Activated CD4-positive, alpha-beta T cell treated with anti-CD3 and anti-CD28 coated beads, Interleukin-2, amount 50 U/mL, for 48 hours (primary cell): ENCODE measurements around the gene TOPAZ1.

Source experiments
- DNase-seq, 2 experiments: peaks; one replicate each; pipeline ENCODE4 v3.0.0-alpha.2; 2020

Gene TOPAZ1

DNA sequence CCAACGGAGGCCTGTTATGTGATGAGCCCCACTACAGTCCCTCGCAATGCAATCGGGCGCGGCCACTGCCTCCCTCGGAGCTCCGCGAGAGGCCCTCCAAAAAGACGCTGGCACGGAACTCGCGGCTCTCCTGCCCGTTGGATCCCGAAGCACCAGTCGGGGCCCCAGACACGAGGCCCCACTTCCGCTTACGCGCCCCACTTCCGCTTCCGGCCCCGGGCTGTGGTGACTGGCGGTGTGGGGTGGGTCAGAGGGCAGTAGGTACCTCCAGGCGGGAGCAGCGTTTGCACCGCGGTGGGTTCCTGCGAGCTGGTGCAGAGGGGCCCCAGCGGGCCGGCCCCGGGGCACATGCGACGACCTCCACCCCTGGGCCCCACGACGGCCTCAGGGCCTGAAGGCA is at the start of gene TOPAZ1:
Gene TOPAZ1, plus strand, starts transcription at position 181 of the 400 bp plus-strand sequence. Its CDS starts 168 bp downstream, at position 349.
- DNase-seq: no peak

DNA sequence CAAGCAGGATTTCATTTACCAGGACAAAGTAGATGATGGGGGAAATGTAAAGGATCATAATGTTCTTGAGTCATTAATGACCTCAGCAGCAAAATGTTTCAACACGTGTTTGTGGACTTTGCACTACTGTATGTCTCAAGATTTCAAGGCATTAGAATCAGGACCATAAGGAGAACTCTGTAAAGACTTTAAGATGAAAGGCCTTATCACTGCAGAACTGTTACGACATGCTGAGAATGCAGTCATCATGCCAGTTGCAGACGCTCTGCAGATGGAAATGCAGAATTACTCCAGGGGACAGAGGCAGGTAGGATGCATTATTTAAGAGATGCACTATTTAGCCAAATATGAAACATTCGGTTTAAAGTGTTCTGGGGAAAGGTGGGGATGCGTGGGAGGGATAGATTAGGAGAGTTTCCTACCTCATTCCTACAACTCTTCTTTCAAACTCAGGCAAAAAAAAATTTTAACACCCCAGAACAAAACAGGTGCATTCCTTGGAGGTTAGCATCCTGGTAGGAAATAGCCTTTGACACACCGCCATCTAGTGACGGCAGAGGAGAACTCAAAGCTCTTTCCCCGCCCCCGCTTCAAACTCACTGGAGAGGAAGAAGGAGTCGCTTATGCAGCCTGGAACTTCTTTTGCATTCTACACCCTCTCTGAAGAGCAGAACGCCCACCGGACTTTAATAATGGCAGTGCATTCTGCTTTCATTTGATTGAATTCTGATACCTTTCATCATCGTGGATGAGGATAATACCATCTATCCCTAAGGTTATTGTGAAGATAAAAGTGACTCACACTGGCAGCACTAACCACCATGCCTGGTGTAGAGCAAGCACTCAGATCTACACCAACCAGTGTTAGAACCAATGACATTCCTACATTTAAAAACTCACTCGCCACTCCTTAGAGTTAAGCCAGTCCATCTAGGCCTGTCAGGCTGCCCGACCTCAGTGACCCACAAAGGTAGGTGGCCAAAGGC is 43.1 kb upstream of the TOPAZ1 start:
- DNase-seq: peak; percentile 67 to 74

DNA sequence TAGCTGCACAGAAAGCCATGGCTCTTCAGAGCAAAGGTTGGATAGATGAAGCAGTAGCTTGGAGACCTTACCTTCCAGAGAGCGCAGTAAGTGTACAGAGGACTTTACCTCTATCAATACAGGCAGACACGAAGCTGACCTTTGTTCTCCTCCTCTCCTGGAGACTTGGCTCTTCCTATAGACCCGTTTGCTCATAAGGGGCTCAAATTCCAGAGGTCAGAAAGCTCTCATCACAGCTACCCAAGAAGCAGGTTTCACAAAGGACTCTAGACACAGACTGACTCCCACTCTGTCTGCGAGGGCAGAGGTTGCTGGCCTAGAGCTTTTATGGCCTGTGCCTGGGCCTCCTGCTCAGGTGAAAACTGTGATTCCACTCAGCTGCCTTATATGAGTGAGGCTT is 35.4 kb upstream of the TOPAZ1 start:
- DNase-seq: no peak

DNA sequence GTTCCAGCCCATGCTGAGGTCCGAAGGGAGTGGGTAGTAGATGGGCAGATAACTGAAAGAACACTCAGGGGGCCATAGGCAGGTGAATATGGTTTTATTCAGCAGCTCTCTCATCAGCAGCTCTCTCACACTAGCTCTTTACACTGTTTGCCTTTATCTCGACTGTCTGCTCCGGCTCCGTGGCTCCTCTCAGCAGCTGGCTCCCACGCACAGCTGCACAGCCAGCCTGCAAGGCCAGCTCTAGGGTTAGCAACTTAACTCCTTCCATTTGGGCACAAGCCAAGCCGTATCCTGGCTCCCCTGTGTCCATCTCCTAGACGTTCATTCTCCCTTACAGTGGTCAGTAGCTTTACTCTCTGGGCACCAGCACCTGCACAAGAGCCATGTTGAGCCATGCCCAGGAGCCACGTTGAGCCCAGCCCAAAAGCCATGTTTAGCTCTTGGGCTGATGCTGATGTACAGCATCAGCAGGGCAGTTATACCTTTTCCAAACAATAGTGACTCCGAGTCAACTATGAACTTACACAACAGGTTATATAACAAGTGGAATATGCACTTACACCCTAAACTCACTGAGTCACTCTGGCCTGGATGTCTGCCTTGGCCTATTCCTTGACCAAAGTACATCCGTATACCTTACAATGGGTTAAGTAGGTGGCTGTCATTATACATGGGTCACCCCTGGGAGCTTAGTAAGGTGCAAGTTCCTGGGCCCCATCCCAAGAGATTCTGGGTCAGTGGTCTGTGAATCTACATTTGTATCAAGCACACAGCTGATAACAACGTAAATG is 34.6 kb upstream of the TOPAZ1 start:
- DNase-seq: no peak

DNA sequence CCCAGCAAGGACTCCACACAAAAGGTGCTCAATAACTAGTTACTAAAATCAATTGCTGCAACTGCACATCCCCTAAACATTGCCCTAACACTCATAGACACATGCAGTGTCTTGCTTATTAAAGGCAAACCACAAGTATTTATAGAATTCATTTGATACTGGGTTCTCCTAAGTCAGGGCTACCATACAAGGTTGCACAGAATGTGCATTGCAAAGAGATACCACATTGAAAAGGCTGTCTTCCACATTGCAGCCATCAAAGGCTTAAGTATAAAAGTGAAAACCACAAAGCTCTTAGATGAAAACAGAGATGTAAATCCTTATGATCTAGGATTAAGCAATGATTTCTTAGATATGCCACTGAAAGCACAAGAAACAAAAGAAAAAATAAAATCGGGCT is 33.6 kb upstream of the TOPAZ1 start:
- no peak for DNase-seq

DNA sequence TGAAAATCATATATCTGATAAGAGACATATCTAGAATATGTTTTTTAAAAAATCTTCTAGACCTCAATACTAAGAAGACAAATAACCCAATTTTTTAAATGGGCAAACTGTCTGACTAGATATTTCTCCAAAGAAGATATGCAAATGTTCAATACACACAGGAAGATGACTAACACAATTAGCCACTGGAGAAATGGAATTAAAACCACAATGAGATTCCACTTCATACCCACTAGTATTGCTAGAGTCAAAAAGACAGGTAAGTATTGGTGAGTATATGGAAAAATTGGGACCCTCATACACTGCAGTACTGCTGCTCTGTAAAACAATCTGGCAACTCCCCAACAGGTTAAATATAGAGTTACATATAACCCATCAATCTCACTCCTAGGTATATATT is 33.1 kb upstream of the TOPAZ1 start:
- DNase-seq: no peak

DNA sequence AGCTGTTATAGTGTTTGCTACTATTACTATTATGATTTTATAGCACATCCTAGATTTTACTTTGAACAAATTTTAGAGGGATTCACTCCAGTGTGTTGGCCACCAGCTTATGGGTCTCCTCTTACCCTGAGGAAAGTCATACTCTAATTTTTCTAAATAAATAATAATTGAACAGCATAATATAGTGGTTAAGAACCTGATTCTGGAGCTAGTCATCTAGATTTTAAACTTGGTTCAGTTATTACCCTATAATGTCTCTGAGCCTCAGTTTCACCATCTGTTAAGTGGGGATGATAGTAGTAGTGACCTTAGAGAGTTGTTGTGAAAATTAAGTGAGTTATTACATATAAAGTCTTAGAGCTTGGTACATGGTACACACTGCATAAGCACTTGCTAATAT is 30.7 kb upstream of the TOPAZ1 start:
- DNase-seq: no peak

DNA sequence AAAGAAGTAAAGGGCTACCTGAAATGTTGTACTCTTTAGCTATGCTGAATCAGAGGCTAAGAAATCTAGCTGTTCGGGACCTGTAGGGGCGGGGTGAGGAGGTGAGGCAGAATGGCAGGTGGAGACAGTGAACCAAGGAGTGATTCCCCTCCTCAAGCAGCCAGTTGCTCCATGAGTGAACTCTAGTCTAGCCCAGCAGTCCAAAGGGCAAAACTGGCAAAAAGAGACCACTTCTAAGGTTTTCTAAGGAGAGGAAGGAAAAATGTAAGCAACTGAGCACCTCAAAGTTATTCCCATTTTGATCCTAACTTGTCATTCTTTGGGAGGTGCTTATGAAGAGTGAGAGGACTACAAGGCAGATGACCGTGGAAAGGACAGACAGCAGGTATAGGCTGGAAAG is 19.3 kb upstream of the TOPAZ1 start:
- no peak for DNase-seq

DNA sequence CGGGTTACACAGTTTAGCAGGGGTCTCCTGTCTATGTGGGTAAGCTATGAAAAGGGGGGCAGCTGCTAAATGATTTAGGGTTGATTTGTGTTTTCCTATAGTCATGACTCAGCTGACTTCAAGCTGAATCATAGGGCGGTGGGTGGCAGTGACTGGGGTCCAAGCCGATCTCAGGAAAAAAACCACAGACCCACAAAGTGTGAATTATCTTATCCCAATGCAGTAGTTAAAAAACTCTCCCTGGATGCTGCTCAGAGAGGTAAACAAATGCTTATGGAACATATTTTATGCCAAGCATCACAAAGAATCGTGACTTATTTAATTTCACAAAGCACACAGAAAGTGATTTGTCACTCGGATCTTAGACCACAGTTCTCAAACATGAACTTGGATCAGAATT is 18.4 kb upstream of the TOPAZ1 start:
- DNase-seq: no peak

DNA sequence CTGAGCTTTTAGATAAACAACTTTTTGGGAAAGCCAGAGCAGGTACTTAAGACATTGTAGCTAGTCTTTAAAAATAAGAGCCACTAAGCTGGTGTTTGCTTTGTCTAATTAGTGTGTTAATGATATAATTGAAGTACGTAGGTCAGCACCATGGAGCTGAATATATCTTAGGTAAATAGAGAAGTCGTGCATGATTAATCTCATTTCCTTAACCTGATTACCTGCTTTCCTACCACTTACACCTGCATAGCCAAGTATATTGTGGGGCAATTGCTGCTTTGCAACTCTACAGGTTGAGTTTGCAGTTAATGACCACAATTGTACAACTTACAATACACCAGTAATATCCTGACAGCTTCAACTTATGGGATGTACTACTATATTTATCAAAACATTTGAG is 17.6 kb upstream of the TOPAZ1 start:
- no peak for DNase-seq

DNA sequence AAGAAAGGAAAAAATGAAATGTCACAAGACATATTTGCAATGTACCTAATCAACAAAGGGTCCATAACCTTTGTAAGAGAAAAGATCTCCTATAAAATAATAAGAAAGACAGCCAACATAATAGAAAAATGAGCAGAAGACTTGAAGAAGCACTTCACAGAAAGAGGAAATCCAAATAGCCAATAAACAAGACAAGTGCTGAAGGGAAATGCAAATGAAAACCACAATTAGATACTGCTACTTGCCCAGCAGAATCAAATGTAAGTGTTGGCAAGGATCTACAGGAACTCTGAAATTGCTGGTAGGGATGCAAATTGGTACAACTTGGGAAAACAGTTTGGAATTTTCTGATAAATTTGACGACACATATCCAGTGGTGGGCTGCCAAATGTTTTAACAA is 15.1 kb upstream of the TOPAZ1 start:
- no peak for DNase-seq

DNA sequence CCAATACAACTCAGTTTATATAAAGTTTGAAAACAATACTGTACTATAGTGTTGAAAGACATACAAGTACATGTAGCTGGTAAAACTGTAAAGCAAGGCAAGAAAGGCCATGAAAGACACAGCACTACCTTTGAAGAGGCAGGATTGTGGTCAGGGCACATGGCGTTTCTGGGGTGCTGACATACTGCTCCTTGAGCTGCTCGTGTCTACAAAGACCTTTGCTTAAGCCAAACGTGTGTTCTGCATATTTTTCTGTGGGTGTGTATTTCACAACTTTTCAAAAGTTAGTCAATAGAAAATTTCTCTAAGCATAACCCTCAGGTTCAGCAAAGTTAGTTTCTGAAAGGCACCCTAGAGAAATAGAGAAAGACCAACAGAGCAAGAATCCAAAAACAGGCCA is 14.1 kb upstream of the TOPAZ1 start:
- DNase-seq: no peak

DNA sequence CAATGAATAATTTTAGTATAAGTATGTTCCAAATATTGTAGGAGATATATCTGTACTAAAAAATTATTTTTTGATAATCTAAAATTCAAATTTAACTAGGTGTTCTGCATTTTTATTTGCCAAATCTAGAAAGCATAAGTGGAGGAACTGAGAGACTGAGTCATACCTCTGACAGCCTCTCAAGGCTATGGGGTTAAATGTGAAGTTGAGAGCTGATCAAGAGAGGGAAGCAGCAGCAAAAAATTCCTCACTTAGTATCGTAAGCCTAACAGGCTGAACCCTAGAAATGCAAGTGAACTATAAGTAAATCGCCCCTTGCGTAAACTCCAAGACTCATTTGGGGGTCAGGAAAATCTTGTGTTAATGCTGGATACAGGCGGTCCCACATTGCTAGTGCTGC is 12.8 kb upstream of the TOPAZ1 start:
- DNase-seq: no peak

DNA sequence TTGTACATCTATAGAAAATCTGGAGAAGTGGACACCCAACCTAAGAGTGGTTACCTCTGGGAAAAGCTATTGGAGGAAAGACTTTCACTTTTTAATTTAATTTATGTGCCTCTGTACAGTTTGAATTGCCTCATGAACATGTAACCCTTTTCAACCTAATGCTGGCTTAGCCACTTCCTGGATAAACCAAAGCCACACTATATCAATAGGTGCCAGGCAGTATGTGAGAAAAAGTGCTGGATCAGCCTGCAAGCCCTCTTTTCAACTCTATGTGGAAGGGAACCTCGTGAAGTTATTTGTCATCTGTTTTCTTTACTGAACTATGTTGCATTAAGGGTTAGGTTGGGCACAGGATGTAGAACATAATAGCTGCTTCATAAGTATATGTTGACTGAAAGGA is 9.3 kb upstream of the TOPAZ1 start:
- no peak for DNase-seq

DNA sequence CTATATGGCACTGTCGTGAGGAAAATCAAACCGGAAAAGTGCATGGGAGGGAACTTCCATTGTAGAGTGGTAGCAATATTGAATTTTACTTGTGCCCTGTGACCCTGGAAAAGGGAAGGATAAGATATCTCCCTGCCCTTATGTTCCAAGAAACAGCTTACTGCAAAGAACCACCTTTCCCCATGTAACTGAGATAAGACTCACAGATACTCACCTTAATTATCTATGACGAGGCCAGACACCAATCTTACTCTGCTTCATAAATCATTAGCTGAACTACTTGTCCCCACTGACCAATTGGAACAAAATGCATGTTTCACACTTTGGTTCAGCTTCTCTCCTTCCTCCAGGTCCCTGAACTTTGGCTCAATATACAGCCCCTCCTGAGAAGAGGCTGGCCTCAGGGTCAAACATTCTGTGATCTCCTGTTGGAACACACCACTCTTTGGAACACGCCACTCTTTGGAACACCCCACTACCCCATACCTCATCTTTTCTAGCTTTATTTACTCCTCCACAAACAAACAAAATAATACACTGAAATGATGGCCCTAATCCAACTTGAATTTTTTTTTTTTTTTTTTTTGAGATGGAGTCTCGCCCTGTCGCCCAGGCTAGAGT is 6.9 kb upstream of the TOPAZ1 start:
- DNase-seq: no peak

DNA sequence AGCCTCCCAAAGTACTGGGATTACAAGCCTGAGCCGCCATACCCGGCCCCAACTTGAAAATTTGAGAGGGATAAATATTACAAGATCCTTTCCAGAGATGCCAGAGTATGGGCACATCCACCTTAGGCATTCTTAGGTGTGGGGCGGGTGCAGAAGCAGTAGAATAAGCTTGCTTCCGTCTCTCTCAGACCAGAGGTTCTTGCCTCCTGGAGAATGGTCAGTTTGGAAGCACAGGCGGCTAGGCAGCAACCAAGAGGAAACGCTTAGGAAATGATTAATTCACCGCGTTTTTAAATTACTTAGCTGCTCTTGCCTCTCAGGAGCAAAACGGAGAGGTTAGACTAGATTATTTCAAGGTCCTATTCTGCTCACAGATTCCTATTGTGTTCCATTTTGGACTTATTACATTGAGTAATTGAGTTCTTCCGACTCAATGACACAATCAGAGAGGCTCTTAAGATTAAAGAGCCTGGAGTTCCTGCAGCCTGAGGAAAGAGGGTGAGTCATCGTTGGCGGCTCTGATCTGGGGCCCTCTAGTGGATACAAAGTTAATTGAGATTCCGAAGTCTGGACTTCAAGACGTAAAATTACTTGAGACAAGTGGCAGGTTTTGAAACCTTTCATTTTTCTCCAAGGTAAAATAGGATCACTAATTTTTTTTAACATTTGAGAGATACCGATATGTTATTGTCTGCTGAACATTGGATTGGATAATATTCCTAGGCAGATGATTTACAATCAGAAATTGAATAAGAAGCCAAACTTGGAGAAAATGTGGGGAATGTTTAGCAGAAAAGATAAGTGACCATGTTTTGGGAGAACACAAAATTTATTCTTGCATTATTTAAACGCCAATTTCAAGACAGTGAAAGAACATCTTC is 5.8 kb upstream of the TOPAZ1 start:
- DNase-seq: peak; percentile 34 to 38

DNA sequence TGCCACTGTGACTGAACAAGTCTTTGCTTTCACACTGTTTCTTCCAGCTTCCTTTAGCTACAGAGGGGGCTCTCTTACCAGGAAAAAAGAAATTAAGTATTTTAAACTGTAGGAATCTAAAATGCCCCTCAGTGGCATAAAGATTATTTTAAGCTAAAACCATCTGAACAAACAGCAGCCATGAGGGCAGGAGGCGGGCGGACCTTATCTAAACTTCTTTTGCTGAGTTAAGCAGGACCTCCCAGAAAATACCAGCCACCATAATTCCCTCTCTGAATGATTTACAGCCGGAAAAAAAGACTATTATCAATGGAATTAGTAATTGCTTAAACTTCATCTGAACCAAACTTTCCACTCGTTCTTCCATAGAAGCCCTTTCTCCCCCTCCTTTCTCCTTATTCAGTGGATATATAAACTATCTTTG is 5.2 kb upstream of the TOPAZ1 start:
- DNase-seq: no peak

DNA sequence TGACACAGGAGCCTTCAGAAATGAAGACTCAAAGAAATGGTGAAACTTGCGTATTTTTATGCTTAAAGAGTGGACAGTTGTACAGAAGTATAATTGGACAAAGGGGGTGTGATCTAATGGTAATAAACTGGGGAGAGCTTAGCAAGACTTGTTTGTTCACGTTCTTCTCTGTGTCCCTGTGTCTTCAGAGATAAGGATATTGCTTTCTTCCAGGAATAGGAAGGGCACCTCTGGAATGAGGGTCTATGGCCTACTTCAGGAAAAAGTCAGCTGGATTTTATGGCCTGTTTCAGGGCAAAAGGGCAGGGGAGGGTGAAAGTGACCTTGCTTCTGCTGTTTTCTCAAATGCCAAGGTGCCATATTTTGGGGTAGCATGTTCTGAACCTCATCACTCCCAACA is 4.5 kb upstream of the TOPAZ1 start:
- DNase-seq: no peak

DNA sequence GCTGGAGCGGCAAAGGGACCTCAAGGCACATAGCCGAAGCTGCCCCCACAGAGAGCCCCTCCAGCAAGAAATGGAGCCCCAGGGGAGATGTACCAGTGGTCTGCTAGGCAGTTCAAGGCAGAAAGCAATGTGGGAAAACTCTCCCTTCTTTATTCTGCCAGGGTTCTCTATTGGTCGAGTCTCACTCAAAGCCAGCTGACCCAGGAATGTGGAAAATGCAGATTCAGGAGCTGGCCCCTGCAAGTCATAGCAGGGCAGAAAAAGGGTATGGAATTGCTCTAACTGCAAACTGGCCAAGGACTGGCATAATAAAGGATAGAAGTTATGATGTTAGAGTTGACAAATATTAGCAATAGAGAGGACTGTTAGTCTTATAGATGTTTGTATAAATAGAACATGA is 4.0 kb upstream of the TOPAZ1 start:
- no peak for DNase-seq

DNA sequence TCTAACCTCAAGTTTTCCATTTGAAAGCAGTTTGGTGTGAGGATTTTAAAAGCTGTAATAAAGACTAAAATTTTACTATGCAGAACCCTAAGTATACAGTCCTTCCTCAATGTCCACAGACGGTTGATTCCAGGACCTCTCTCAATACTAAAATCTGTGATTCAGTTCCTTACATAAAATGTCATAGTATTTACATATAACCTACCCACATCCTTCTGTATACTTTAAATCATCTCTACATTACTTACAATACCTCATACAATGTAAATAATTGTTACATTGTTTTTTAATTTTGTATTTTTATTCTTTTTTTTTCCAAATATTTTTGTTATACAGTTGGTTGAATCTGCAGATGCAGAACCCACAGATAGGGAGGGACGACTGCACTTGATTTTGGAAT is 2.8 kb upstream of the TOPAZ1 start:
- DNase-seq: no peak

DNA sequence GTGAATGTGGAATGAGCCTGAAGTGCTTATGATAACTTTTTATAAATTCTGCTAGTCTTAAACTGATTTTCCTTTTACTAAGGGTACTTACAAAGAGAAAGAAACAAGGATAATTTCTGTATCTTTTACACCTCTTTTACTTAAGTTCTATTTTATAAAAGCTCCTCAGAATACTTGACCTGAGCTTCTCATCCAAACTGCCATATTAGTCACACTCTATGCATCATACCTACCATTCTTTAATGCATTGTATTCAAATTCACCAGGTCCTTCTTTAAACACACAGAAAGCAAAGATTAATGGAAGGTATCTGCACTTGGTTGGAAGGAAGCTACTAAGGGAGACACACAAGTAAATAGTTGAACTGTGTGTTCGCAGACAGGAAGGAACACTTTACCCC is 1.6 kb upstream of the TOPAZ1 start:
- no peak for DNase-seq

DNA sequence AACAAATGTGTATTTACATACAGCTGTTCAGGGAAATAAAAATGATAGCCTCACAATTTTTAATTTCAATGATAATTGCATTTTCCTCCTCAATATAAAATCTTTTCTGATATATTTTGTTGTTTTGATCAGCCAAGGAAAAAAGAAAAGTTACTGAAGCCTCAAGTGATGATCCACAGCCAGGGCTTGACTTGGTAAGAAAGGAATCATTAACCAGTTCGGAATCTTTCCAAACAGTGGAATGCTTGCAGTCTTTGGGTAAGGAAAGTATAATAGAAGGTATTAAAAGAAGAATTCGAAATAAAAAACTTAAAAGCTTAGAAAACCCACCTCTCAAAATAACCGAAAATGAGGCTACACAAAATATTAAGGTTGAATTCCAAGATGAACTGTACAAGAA is 1.0 kb downstream of the TOPAZ1 start:
- DNase-seq: no peak

DNA sequence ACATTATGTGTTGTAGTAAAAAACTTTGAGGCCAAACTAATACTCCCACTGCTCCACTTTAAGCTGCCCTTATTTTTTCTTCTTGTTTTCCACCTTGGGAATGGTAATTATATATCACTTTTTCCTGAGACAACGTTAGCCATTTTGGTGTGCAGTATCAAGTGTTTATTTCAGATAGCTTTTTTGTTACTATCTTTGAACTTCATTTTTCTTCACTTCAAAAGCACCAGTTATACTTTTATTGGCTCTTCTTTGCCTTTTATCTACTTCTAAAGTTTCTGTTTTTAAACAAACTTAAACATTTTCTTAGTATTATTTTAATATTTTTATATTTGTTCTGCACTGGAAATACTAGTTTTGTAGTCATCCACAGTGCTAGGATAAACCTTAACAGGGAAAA is 6.5 kb downstream of the TOPAZ1 start:
- DNase-seq: no peak
